DMS 273 (cell line): Measurements from ENCODE around the gene ZDHHC6.
"Not testable (repeated sequence)": the region's sequence is repeated elsewhere in the genome, so short reads cannot be mapped to it uniquely, and the experiment has no call there.

Experiments used
- DNase-seq: peaks from one replicate; lab custom pipeline; 2025; ENCODE audit not compliant: unreplicated experiment; lab: John Stamatoyannopoulos, UW

ZDHHC6 gene, protein sequence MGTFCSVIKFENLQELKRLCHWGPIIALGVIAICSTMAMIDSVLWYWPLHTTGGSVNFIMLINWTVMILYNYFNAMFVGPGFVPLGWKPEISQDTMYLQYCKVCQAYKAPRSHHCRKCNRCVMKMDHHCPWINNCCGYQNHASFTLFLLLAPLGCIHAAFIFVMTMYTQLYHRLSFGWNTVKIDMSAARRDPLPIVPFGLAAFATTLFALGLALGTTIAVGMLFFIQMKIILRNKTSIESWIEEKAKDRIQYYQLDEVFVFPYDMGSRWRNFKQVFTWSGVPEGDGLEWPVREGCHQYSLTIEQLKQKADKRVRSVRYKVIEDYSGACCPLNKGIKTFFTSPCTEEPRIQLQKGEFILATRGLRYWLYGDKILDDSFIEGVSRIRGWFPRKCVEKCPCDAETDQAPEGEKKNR

DNA sequence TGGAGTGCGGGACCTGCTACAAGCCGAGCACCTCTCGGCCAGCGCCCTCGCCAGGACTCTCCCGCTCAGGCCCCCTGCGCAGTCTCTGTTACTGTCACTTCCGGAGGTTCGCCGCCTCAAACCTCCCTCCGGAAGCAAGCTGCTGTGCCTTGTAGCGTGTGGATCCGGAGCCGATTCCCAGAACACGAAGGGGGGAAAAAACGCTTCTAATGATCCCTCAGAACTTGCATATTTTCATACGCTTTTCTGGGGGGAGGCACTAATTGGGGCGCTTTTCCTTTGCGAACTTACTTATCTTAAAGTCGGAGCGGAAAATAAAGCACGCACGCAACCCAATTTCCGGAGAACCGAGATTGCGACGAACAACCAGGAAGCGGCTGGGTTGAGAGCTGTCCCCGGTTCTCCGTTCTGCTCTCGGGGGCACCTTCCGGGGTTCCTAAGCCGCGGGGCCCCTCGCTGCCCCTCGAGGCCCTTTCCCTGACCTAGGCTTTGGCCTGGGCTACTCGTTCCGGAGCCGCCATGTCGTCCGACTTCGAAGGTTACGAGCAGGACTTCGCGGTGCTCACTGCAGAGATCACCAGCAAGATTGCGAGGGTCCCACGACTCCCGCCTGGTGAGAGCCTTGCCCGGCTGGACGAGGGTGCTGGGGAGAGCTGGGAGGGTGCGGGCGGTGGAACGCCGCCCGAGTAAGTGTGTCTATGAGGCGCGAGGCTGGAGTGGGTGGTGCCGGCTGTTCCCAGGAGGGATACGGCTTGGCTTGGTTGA, at the start of gene ZDHHC6, which contains the start of gene VTI1A:
ZDHHC6 (minus strand) TSS at position 60 of the 765 bp plus-strand sequence. CDS start 1,478 bp downstream, outside the sequence.
VTI1A (plus strand) TSS at position 361 of the 765 bp plus-strand sequence; CDS start at position 520, 159 bp downstream.
- DNase-seq: peak; percentile 87

DNA sequence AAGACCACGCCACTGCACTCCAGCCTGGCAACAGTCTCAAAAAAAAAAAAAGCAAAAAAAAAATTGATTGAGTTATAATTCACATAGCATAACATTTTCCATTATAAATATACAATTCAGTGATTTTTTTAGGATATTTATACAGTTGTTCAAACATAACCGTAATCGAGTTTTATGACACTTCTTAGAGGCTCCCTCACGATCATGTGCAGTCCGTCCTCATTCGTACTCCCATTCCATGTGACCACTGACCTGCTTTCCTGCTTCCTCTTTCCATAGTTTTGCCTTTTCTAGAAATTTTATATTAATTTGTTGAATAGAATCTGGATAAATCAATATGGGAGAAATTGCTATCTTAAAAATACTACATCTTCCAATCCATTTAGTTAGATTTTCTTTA, 46.0 kb upstream of the ZDHHC6 start:
- DNase-seq: no peak

DNA sequence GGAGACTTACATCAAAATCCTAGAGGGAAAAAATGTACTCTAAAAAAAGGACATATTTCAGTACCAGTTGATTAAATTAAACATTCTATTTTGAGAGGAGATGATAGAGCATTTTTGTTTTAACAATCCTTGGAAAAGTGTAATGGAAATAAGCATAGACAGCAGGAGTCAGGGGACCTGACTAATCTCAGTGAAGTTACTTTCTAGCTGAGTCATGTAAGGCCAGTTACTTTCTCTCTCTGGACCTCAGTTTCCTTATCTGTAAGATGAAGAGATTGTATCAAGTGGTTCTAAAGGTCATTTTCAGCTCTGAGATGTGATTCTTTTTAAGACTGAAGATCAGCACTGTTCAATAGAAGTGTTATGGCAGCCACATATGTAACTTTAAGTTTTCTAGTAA, 44.4 kb upstream of the ZDHHC6 start:
- DNase-seq: no peak

DNA sequence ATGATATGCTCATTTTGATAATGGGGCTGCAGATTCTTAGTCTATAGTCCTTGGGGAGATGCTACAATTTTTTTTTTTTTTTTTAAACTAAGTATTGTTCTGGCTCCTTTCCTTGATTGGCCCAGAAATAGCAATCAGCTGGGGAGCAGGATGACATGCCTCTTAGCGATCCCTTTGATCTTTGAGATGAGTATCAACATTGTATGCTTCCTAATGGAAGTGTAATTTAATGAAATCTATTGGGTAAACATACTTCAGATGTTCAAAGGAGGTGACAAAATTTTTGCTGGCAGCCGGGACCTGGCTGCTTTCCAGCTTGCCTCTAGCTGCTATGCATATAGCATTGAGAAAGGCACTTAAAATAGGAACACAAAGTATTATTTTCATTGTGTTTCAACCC, 43.8 kb upstream of the ZDHHC6 start:
- peak; percentile 15 for DNase-seq

- no peak for DNase-seq
These were observed 41.2 kb upstream of the ZDHHC6 start for GRCh38 chr10:112487964-112488363.

DNA sequence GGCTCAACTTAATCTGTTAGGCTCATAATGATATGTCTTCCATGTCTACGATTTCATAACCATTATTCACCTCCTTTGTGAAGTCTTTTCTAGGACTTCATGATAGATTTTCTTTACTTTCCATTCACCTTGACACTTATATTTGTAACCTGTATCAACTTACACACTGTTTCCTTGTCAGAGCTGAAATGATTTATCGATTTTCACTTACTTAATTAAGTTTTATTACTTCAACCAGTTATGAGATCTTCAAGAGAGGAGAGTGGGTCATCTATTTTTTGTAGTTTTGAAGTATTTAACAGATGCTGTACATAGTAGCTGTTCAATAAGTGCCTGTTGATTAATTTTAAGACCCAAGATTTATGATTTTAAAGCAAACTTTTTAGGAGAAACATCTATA, 37.7 kb upstream of the ZDHHC6 start:
- DNase-seq: no peak

GRCh38 chr10:112481602-112482001, 34.9 kb upstream of the ZDHHC6 start:
- no peak for DNase-seq

DNA sequence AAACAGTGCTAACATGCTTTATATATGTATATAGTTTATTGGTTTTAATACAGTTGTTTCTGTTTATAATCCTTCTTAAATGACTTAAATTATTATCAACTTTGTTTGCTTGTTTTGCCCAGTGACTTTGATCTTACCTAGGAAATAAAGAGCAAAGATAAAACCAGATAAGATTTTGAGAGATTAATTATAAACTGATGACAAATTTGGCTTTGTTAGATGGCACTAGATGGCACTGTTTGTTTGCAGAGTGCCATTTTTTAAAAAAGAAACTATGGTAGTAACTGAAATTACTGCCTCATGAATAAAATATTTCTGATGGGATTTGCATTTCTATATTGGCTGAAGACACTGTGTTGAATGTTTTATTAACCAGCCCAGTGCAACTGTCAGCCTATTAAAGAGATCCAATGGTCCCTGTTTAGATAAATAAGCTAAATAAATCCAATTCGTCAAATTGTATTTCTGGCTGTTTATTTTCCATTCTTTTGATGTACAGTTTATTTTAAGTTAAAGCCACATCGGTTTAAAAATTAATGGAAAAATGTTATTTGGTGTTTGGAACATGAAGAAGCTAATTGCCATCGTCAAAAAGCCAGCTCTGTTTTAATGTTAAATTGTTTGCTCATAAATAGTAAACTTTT, 29.0 kb upstream of the ZDHHC6 start:
- peak; percentile 17 for DNase-seq

GRCh38 chr10:112471878-112472487, 25.3 kb upstream of the ZDHHC6 start:
- peak; percentile 52 for DNase-seq

DNA sequence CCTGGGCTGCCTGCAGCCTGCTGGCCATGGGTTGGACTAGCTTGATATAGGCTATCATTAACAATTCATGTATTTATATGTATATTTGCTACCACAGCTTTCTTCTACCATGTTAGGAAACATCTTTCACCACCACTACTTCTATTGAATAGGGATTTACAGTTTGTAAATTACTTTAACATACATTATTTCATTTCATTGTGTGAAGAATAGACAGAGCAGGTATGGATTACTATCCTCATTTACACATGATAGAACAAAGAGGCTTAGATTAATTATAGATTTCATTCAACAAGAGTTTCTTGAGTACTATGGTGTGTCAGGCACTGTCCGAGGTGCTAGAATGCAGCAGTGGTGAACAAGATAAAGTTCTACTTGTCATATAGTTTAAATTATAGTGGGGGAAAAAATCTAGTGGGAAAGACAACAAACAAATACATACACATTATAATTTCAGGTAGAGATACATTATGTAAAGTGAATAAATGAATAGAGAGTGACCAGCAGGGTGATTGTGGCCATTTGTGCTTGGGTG, 20.9 kb upstream of the ZDHHC6 start:
- no peak for DNase-seq

- DNase-seq: no peak
These were observed 20.1 kb upstream of the ZDHHC6 start for GRCh38 chr10:112466802-112467201.

DNA sequence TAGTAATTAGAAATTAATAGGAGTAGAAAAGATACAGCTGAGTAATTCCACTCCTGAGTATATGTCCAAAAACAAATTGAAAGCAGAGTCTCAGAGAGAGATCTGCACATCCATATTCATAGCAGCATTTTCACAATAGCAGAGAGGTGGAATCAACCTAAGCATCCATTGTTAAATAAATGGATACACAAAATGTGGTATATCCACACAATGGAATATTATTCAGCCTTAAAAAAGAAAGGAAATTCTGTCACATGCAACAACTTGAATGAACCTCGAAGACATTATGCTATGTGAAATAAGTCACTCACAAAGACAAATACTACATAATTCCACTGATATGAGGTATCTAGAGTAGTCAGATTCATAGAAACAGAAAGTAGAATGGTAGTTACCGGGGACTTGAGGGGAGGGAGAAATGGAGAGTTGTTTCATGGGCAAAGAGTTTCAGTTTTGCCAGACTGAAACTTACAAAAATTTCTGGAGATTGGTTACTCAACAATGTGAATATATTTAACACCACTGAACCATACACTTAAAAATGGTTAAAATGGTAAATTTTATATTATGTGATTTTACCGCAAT, 18.7 kb upstream of the ZDHHC6 start:
- DNase-seq: no peak

DNA sequence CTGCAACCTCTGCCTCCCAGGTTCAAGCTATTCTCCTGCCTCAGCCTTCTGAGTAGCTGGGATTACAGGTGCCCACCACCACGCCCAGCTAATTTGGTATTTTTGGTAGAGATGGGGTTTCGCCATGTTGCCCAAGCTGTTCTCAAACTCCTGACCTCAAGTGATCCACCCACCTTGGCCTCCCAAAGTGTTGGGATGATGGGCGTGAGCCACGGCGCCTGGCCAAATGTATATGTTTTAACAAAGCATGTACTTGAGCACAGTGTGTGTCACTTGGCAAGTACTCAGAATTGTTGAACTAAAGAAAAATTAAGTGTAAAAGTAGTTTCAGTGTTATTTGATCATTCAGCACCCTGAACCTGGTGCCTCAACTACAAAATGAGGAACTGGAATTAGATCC, 17.4 kb upstream of the ZDHHC6 start:
- DNase-seq: not testable (repeated sequence)

DNA sequence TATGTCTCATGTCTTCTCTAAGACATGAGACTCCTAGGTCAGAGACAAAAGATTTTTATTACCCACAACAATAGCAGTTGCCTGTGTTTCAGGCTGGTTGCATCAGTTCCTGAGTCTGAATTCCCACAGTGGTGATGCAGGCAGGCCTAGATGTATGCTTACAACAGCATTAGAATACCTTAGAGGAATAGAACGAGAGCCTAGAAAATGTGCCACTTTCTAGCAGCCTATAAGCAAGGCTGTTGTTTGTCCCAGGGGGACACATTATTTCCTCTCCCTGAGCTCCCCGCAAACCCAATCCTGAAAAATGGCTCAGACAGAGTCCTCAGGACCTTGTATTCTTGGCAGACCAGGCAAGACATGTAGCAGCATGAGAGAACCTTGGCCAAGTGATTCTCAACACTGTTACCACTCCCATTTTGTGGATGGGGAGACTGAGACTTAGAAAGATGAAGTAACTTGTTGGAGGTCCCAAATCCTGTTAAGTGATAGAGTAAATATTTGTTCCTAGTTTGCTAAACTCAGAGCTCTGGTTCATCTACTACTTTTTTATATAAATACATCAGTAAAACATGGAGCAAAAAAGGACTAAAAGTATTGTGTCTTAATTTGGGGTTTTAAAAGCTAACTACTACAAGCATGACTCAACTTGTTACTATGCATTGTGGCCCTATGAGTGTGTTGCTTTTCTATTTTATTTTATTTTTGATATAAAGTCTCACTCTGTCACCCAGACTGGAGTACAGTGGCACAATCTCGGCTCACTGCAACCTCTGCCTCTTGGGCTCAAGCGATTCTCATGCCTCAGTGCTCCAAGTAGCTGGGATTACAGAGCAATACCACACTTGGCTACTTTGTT, 14.5 kb upstream of the ZDHHC6 start:
- no peak for DNase-seq

GRCh38 chr10:112460366-112460765, 13.7 kb upstream of the ZDHHC6 start:
- DNase-seq: no peak

DNA sequence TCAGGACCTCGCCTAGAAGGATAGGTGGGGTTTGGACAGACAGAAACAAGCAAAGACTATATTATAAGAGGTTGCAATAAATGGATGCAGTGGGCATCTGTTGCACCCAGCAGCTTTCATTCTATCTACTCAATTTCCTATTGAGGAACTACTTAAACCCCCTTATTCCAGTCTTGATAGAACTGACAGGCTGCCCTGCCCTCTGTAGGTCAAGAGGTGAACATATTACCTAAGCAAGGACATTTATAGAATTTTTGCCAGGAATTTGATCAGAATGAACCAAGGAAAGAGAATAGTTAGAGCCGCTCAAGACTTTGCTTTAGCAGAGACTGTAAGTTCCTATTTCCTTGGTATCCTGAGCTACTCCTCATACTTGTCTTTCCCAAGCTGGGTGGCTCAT, 9.8 kb upstream of the ZDHHC6 start:
- no peak for DNase-seq

- no peak for DNase-seq
These were observed 8.4 kb upstream of the ZDHHC6 start for GRCh38 chr10:112454910-112455779.

GRCh38 chr10:112448888-112449287, 2.2 kb upstream of the ZDHHC6 start:
- DNase-seq: no peak

- no peak for DNase-seq
These were observed 860 bp upstream of the ZDHHC6 start for GRCh38 chr10:112447620-112447928.
